ENCODE results near the gene CAMK1D.

- TF ChIP-seq RARB (CRISPR knock-in tag; IDR thresholded peaks at IDR 0.05) (no peak), PATZ1 (CRISPR knock-in tag; IDR thresholded peaks at IDR 0.05; ENCODE audit: borderline replicate concordance) (no peak), POU6F1 (CRISPR knock-in tag; IDR thresholded peaks at IDR 0.05; ENCODE audit: borderline replicate concordance, low read depth) (no peak), ARNTL (CRISPR knock-in tag; IDR thresholded peaks at IDR 0.05; ENCODE audit: borderline replicate concordance, low read depth) (no peak), ESRRG (CRISPR knock-in tag; IDR thresholded peaks at IDR 0.05) (no peak), CREB5 (CRISPR knock-in tag; IDR thresholded peaks at IDR 0.05; ENCODE audit: low read depth) (no peak), OSR1 (CRISPR knock-in tag; IDR thresholded peaks at IDR 0.05) (no peak), ISL1 (CRISPR knock-in tag; IDR thresholded peaks at IDR 0.05) (no peak)
Measured at GRCh38 chr10:12880423-12880822, 531.1 kb downstream of the CAMK1D start.

Measured in SK-N-SH treated with all-trans-retinoic acid at 6 μM for 48 hours (cell line).